Caco-2 (cell line): ENCODE results near the gene SPTA1. TPM values are rescaled to one million over a fixed set of nuclear protein-coding genes. Genes with fewer than 3 reads are reported as not detected.

Source experiments
- BruUV-seq: library from RNA; stranded (reverse); fragments of 400-500 nt; replicated peaks from 2 replicates; lab custom pipeline; 2021; lab: Mats Ljungman, UMichigan
- CTCF ChIA-PET: fragments of 300-600 bp; sonication (Branson Sonifier 250); formaldehyde crosslinking; loops from one replicate; lab custom pipeline; 2022; ENCODE audit warnings: antibody characterized with exemption; lab: Charles Lee
- POLR2A ChIA-PET: fragments of 300-600 bp; sonication (Branson Sonifier 250); formaldehyde crosslinking; loops from one replicate; lab custom pipeline; 2022; ENCODE audit warnings: antibody characterized with exemption; lab: Charles Lee
- DNase-seq, 2 experiments: peaks; one replicate each; pipeline versions ENCODE4 v3.0.0 to v3.0.0-alpha.2; 2020 to 2022
- H3K27me3 ChIP-seq: replicated peaks from 2 replicates; pipeline ENCODE4 v1.6.0; 2011; ENCODE audit warnings: low read length; ENCODE audit not compliant: control insufficient read depth, insufficient read depth
- H3K36me3 ChIP-seq: 2 replicates; pipeline ENCODE4 v1.5.1; 2011; ENCODE audit warnings: low read length; ENCODE audit not compliant: control insufficient read depth, insufficient read depth
- H3K4me1 ChIP-seq: fragments of 250-450 bp; sonication (Bioruptor Pico); 2 replicates; pipeline ENCODE4 v1.5.1; 2020; ENCODE audit warnings: mild to moderate bottlenecking
- H3K4me3 ChIP-seq: 2 replicates; pipeline ENCODE4 v1.5.1; 2011; ENCODE audit warnings: low read depth, mild to moderate bottlenecking, control low read depth, low read length
- H3K9me3 ChIP-seq: fragments of 250-450 bp; sonication (Bioruptor Pico); 2 replicates; pipeline ENCODE4 v1.5.1; 2020; ENCODE audit warnings: mild to moderate bottlenecking, moderate library complexity
- H3K27ac Mint-ChIP-seq: one replicate; pipeline ENCODE4 v1.8.0; 2022; ENCODE audit warnings: mixed read lengths; ENCODE audit not compliant: unreplicated experiment
- H3K27me3 Mint-ChIP-seq: one replicate; pipeline ENCODE4 v1.8.0; 2022; ENCODE audit warnings: mixed read lengths; ENCODE audit not compliant: insufficient read depth, unreplicated experiment
- H3K36me3 Mint-ChIP-seq: one replicate; pipeline ENCODE4 v1.8.0; 2022; ENCODE audit warnings: mild to moderate bottlenecking, mixed read lengths; ENCODE audit not compliant: insufficient read depth, unreplicated experiment
- H3K4me1 Mint-ChIP-seq: one replicate; pipeline ENCODE4 v1.8.0; 2022; ENCODE audit warnings: low read depth, mixed read lengths; ENCODE audit not compliant: unreplicated experiment
- H3K4me3 Mint-ChIP-seq: one replicate; pipeline ENCODE4 v1.8.0; 2022; ENCODE audit warnings: mild to moderate bottlenecking, moderate library complexity, mixed read lengths; ENCODE audit not compliant: unreplicated experiment
- H3K9me3 Mint-ChIP-seq: one replicate; pipeline ENCODE4 v1.8.0; 2022; ENCODE audit warnings: mixed read lengths; ENCODE audit not compliant: unreplicated experiment
- CTCF ChIP-seq, 2 experiments: fragments of 200-600 bp in 1 of 2; IDR thresholded peaks; 1 replicate in 1 of 2; 2 replicates in 1 of 2; pipeline versions ENCODE4 v1.5.1 to v1.8.0; 2011 to 2022; ENCODE audit warnings: antibody characterized with exemption in 1 of 2, control low read depth in 1 of 2, inconsistent platforms in 1 of 2, low read depth in 1 of 2, low read length in 1 of 2, mild to moderate bottlenecking in 1 of 2, moderate library complexity in 1 of 2; ENCODE audit not compliant: insufficient read depth in 1 of 2, severe bottlenecking in 1 of 2, unreplicated experiment in 1 of 2
- intact Hi-C: fragments of 100-400 bp; cut with micrococcal nuclease; formaldehyde crosslinking; loops from one replicate; pipeline ENCODE4 v1.10.0; 2022; ENCODE audit not compliant: unreplicated experiment
- total RNA-seq: library from RNA; stranded (reverse); gene quantifications from 2 replicates; pipeline ENCODE4 v1.2.3, GENCODE V29; 2022

Gene SPTA1
- total RNA-seq, 1 experiment from 2014 or later = not detected

GRCh38 chr1:158570480-158570879 is 116.0 kb downstream of the SPTA1 start, which contains the start of gene OR6P1:
OR6P1 (minus strand) TSS chr1:158570580; CDS start chr1:158563604, 6,976 bp downstream.
- CTCF ChIA-PET = no interaction called here

GRCh38 chr1:158564608-158565007 is 121.9 kb downstream of the SPTA1 start:
- H3K27me3 Mint-ChIP-seq = no peaks in the 10 kb centered on the region
- no peaks in the 10 kb centered on the region for H3K36me3 Mint-ChIP-seq
- no peaks in the 10 kb centered on the region for H3K27me3 ChIP-seq
- ChIA-PET CTCF (no interaction called here), POLR2A (no interaction called here)
- no peak overlapping the region for H3K27ac Mint-ChIP-seq
- H3K9me3 ChIP-seq = no peaks in the 10 kb centered on the region
- H3K4me1 Mint-ChIP-seq = no peaks in the 10 kb centered on the region
- no TSS peak for BruUV-seq
- intact Hi-C loops = no loop called here
- H3K4me1 ChIP-seq = no peaks in the 10 kb centered on the region
- no peak overlapping the region for H3K4me3 Mint-ChIP-seq
- H3K9me3 Mint-ChIP-seq = no peaks in the 10 kb centered on the region
- H3K4me3 ChIP-seq = no peak overlapping the region
- DNase-seq = no peak
- TF ChIP-seq CTCF (IDR thresholded peaks at IDR 0.05; ENCODE audit: insufficient read depth in 1 of 2, low read depth in 1 of 2, low read length in 1 of 2, severe bottlenecking in 1 of 2, unreplicated experiment in 1 of 2) = no peak
- H3K36me3 ChIP-seq = no peaks in the 10 kb centered on the region

More at GRCh38 chr1:158570480-158570879, 116.0 kb downstream of the SPTA1 start, which contains the start of gene OR6P1:
- Mint-ChIP-seq H3K4me1 (no peaks in the 10 kb centered on the region), H3K27me3 (peaks cover 4% of the 10 kb centered on the region), H3K36me3 (no peaks in the 10 kb centered on the region), H3K27ac (no peak within 1 kb of the TSS), H3K9me3 (no peaks in the 10 kb centered on the region), H3K4me3 (no peak within 1 kb of the TSS)
- no peak for DNase-seq
- no peaks in the 10 kb centered on the region for H3K9me3 ChIP-seq
- no peaks in the 10 kb centered on the region for H3K4me1 ChIP-seq
- intact Hi-C loops = no loop called here
- no peaks in the 10 kb centered on the region for H3K27me3 ChIP-seq
- H3K4me3 ChIP-seq = no peak within 1 kb of the TSS
- POLR2A ChIA-PET = no interaction called here
- BruUV-seq = no TSS peak
- TF ChIP-seq CTCF (IDR thresholded peaks at IDR 0.05; ENCODE audit: insufficient read depth in 1 of 2, low read depth in 1 of 2, low read length in 1 of 2, severe bottlenecking in 1 of 2, unreplicated experiment in 1 of 2) = no peak
- no peaks in the 10 kb centered on the region for H3K36me3 ChIP-seq

- ChIA-PET POLR2A (no interaction called here), CTCF (no interaction called here)
- Histone ChIP-seq H3K27me3 (no peaks in the 10 kb centered on the region), H3K4me3 (no peak overlapping the region), H3K36me3 (no peaks in the 10 kb centered on the region), H3K4me1 (no peaks in the 10 kb centered on the region), H3K9me3 (no peaks in the 10 kb centered on the region)
- Mint-ChIP-seq H3K27me3 (no peaks in the 10 kb centered on the region), H3K4me3 (no peak overlapping the region), H3K9me3 (no peaks in the 10 kb centered on the region), H3K27ac (no peak overlapping the region), H3K4me1 (no peaks in the 10 kb centered on the region), H3K36me3 (no peaks in the 10 kb centered on the region)
- intact Hi-C loops = no loop called here
- no peak for DNase-seq
- TF ChIP-seq CTCF (IDR thresholded peaks at IDR 0.05; ENCODE audit: insufficient read depth in 1 of 2, low read depth in 1 of 2, low read length in 1 of 2, severe bottlenecking in 1 of 2, unreplicated experiment in 1 of 2) = no peak
- no TSS peak for BruUV-seq
Measured at GRCh38 chr1:158563853-158564252, 122.7 kb downstream of the SPTA1 start.

Other genes with a start within 250 kb of the SPTA1 start
- not detected in 2 replicates for gene OR10K1, start 224.9 kb downstream of the SPTA1 start, total RNA-seq
- gene OR10R2, start 214.5 kb downstream of the SPTA1 start, total RNA-seq = not detected in 2 replicates
- not detected in 2 replicates for gene OR6Y1, start 132.3 kb downstream of the SPTA1 start, total RNA-seq
- gene OR6P1, start 116.1 kb downstream of the SPTA1 start, total RNA-seq = not detected in 2 replicates
- not detected in 2 replicates for gene OR10X1, start 106.8 kb downstream of the SPTA1 start, total RNA-seq
- not detected in 2 replicates for gene OR10Z1, start 81.4 kb downstream of the SPTA1 start, total RNA-seq
- not detected in 2 replicates for gene OR6K2, start 13.9 kb upstream of the SPTA1 start, total RNA-seq
- gene OR6K3, start 34.0 kb upstream of the SPTA1 start, total RNA-seq = not detected in 2 replicates
- gene OR6K6, start 68.0 kb upstream of the SPTA1 start, total RNA-seq = not detected in 2 replicates
- not detected in 2 replicates for gene OR6N1, start 85.5 kb upstream of the SPTA1 start, total RNA-seq
- not detected in 2 replicates for gene OR6N2, start 94.5 kb upstream of the SPTA1 start, total RNA-seq
- not detected in 2 replicates for gene MNDA, start 144.6 kb upstream of the SPTA1 start, total RNA-seq
- not detected in 2 replicates for gene PYHIN1, start 244.8 kb upstream of the SPTA1 start, total RNA-seq